CD4-positive, alpha-beta T cell treated with Interleukin-2 at 100 ng/mL for 4 hours (primary cell): ENCODE data around the gene ABL2.
"Not testable (repeated sequence)": the region's sequence is repeated elsewhere in the genome, so short reads cannot be mapped to it uniquely, and the experiment has no call there.

Source experiments
- DNase-seq: peaks from one replicate; pipeline ENCODE4 v3.0.0-alpha.2; 2020; ENCODE audit warnings: low spot score

ABL2 gene

GRCh38 chr1:179213317-179213716 lies 16.2 kb downstream of the ABL2 start:
- not testable (repeated sequence) for DNase-seq

GRCh38 chr1:179208681-179209477 lies 20.6 kb downstream of the ABL2 start:
- DNase-seq: no peak

- DNase-seq: no peak
These were observed 22.7 kb downstream of the ABL2 start for GRCh38 chr1:179206812-179207211.

GRCh38 chr1:179205284-179205683 lies 24.2 kb downstream of the ABL2 start:
- no peak for DNase-seq

GRCh38 chr1:179202161-179202560 lies 27.3 kb downstream of the ABL2 start:
- no peak for DNase-seq

GRCh38 chr1:179200586-179200985 lies 28.9 kb downstream of the ABL2 start:
- no peak for DNase-seq

GRCh38 chr1:179197690-179198297 lies 31.7 kb downstream of the ABL2 start:
- DNase-seq: no peak

- not testable (repeated sequence) for DNase-seq
These were observed 33.6 kb downstream of the ABL2 start for GRCh38 chr1:179195857-179196256.

- no peak for DNase-seq
These were observed 34.1 kb downstream of the ABL2 start for GRCh38 chr1:179195376-179195775.

- DNase-seq: no peak
These were observed 35.4 kb downstream of the ABL2 start for GRCh38 chr1:179194068-179194537.

GRCh38 chr1:179190861-179191260 lies 38.6 kb downstream of the ABL2 start:
- DNase-seq: no peak

- DNase-seq: no peak
These were observed 41.6 kb downstream of the ABL2 start for GRCh38 chr1:179187735-179188471.

GRCh38 chr1:179187043-179187442 lies 42.4 kb downstream of the ABL2 start:
- no peak for DNase-seq

GRCh38 chr1:179184403-179184802 lies 45.1 kb downstream of the ABL2 start:
- no peak for DNase-seq

GRCh38 chr1:179183857-179184256 lies 45.6 kb downstream of the ABL2 start:
- DNase-seq: no peak

GRCh38 chr1:179178950-179179349 lies 50.5 kb downstream of the ABL2 start:
- DNase-seq: no peak

GRCh38 chr1:179178183-179178582 lies 51.3 kb downstream of the ABL2 start:
- no peak for DNase-seq

GRCh38 chr1:179177615-179178014 lies 51.9 kb downstream of the ABL2 start:
- no peak for DNase-seq

GRCh38 chr1:179177182-179177581 lies 52.3 kb downstream of the ABL2 start:
- no peak for DNase-seq

GRCh38 chr1:179175011-179175841 lies 54.3 kb downstream of the ABL2 start:
- no peak for DNase-seq

GRCh38 chr1:179170468-179170770 lies 59.1 kb downstream of the ABL2 start:
- DNase-seq: not testable (repeated sequence)
